IMR-90 (cell line): ENCODE measurements around the gene SLC25A33. TPM values are rescaled to one million over a fixed set of nuclear protein-coding genes. Genes with fewer than 3 reads are reported as not detected.

Source experiments
- ATAC-seq: fragments of 200-7000 bp; cut with Tn5 transposase; 2 replicates; pipeline ENCODE4 v1.9.1; 2020; ENCODE audit warnings: low read depth, mild to moderate bottlenecking, moderate library complexity
- BruUV-seq: library from RNA; stranded (reverse); fragments of 400-500 nt; replicated peaks from 2 replicates; lab custom pipeline; 2021; lab: Mats Ljungman, UMichigan
- CTCF ChIA-PET: fragments of 300-600 bp; formaldehyde crosslinking; extraction: SDS; loops from one replicate; lab custom pipeline; 2021; ENCODE audit warnings: antibody characterized with exemption; lab: Yijun Ruan, JAX
- POLR2A ChIA-PET: fragments of 300-600 bp; sonication (Branson Sonifier 250); formaldehyde crosslinking; loops from one replicate; lab custom pipeline; 2022; ENCODE audit warnings: antibody characterized with exemption; ENCODE audit not compliant: unreplicated experiment; lab: Charles Lee
- DNase-seq: peaks from one replicate; pipeline ENCODE4 v3.0.0; 2013
- H2AFZ ChIP-seq: replicated peaks from 2 replicates; pipeline ENCODE3; 2013; ENCODE audit warnings: low read length, mild to moderate bottlenecking; ENCODE audit not compliant: poor library complexity
- H2AK5ac ChIP-seq: 2 replicates; pipeline ENCODE4 v1.6.1; 2013; ENCODE audit warnings: low read depth, low read length, inconsistent platforms
- H2AK9ac ChIP-seq: replicated peaks from 2 replicates; pipeline ENCODE3; 2013; ENCODE audit warnings: mild to moderate bottlenecking, low read depth, low read length, moderate library complexity; ENCODE audit not compliant: poor library complexity
- H2BK120ac ChIP-seq: 2 replicates; pipeline ENCODE4 v1.6.1; 2013; ENCODE audit warnings: low read depth, low read length, inconsistent platforms
- H2BK15ac ChIP-seq: 3 replicates; pipeline ENCODE4 v1.6.1; 2013; ENCODE audit warnings: low read depth, low read length, inconsistent platforms
- H2BK20ac ChIP-seq: 2 replicates; pipeline ENCODE4 v1.6.1; 2013; ENCODE audit warnings: low read depth, mild to moderate bottlenecking, inconsistent platforms, low read length, moderate library complexity
- H2BK5ac ChIP-seq: 2 replicates; pipeline ENCODE4 v1.6.1; 2013; ENCODE audit warnings: mild to moderate bottlenecking, low read depth, low read length, inconsistent platforms; ENCODE audit not compliant: poor library complexity, severe bottlenecking
- H3K14ac ChIP-seq: replicated peaks from 2 replicates; pipeline ENCODE4 v1.6.1; 2013; ENCODE audit warnings: low read depth, low read length, inconsistent platforms
- H3K18ac ChIP-seq: 2 replicates; pipeline ENCODE4 v1.6.1; 2013; ENCODE audit warnings: low read depth, low read length, control low read depth
- H3K23ac ChIP-seq: 2 replicates; pipeline ENCODE4 v1.6.1; 2013; ENCODE audit warnings: low read depth, low read length, inconsistent platforms
- H3K27ac ChIP-seq: 2 replicates; pipeline ENCODE4 v1.5.1; 2013; ENCODE audit warnings: mild to moderate bottlenecking, control low read depth, low read length; ENCODE audit not compliant: insufficient read depth
- H3K27me3 ChIP-seq: 2 replicates; pipeline ENCODE4 v1.6.1; 2013; ENCODE audit warnings: low read length; ENCODE audit not compliant: control insufficient read depth, insufficient read depth
- H3K36me3 ChIP-seq: 2 replicates; pipeline ENCODE4 v1.6.1; 2013; ENCODE audit warnings: low read length, mixed read lengths; ENCODE audit not compliant: control insufficient read depth, insufficient read depth
- H3K4ac ChIP-seq: 2 replicates; pipeline ENCODE4 v1.6.1; 2013; ENCODE audit warnings: low read depth, low read length, inconsistent platforms
- H3K4me1 ChIP-seq: 2 replicates; pipeline ENCODE4 v1.6.1; 2013; ENCODE audit warnings: low read length, mixed read lengths; ENCODE audit not compliant: control insufficient read depth, insufficient read depth
- H3K4me2 ChIP-seq: 2 replicates; pipeline ENCODE4 v1.6.1; 2013; ENCODE audit warnings: low read depth, mild to moderate bottlenecking, control low read depth, low read length, moderate library complexity
- H3K4me3 ChIP-seq: 2 replicates; pipeline ENCODE4 v1.5.1; 2013; ENCODE audit warnings: low read depth, mild to moderate bottlenecking, control low read depth, low read length, moderate library complexity; ENCODE audit not compliant: insufficient read depth
- H3K56ac ChIP-seq: 2 replicates; pipeline ENCODE4 v1.6.1; 2013; ENCODE audit warnings: low read length, inconsistent platforms; ENCODE audit not compliant: insufficient read depth; ENCODE audit errors: extremely low read depth
- H3K79me1 ChIP-seq, 2 experiments: 2 replicates each; pipeline ENCODE4 v1.6.1; 2013; ENCODE audit warnings: low read length in 2 of 2, inconsistent platforms in 1 of 2, low read depth in 1 of 2
- H3K9ac ChIP-seq: 2 replicates; pipeline ENCODE4 v1.6.1; 2013; ENCODE audit warnings: low read depth, low read length, control low read depth
- H3K9me1 ChIP-seq: 2 replicates; pipeline ENCODE4 v1.6.1; 2013; ENCODE audit warnings: low read length, inconsistent platforms; ENCODE audit not compliant: insufficient read depth
- H3K9me3 ChIP-seq: 2 replicates; pipeline ENCODE4 v1.6.1; 2013; ENCODE audit warnings: low read length; ENCODE audit not compliant: control insufficient read depth, insufficient read depth
- H4K20me1 ChIP-seq: 2 replicates; pipeline ENCODE4 v1.6.1; 2013; ENCODE audit warnings: low read length, inconsistent platforms; ENCODE audit not compliant: insufficient read depth
- H4K5ac ChIP-seq: 2 replicates; pipeline ENCODE4 v1.6.1; 2013; ENCODE audit warnings: mild to moderate bottlenecking, low read depth, low read length, control low read depth
- H4K8ac ChIP-seq, 2 experiments: 2 replicates each; pipeline ENCODE4 v1.6.1; 2013; ENCODE audit warnings: low read depth in 2 of 2, low read length in 2 of 2, control low read depth in 1 of 2, inconsistent platforms in 1 of 2
- H4K91ac ChIP-seq: 2 replicates; pipeline ENCODE4 v1.6.1; 2013; ENCODE audit warnings: low read depth, low read length, inconsistent platforms; ENCODE audit not compliant: insufficient read depth
- CHD1 ChIP-seq: IDR thresholded peaks from 2 replicates; pipeline ENCODE4 v1.6.1; 2012; ENCODE audit warnings: low read depth, low read length, improper control_type of control experiment
- SMC3 ChIP-seq: fragments of 150-350 bp; IDR thresholded peaks from 2 replicates; pipeline ENCODE4 v1.6.1; 2016; ENCODE audit warnings: low read depth, mild to moderate bottlenecking, antibody characterized with exemption, low read length, moderate library complexity
- USF2 ChIP-seq: fragments of 150-350 bp; IDR thresholded peaks from 2 replicates; pipeline ENCODE4 v1.6.1; 2017; ENCODE audit warnings: mild to moderate bottlenecking, antibody characterized with exemption, low read length, low read depth
- WGBS, 2 experiments: methylation state at CpG; one replicate each; pipeline versions ENCODE4 v1.1.5 to v1.1.7; 2013; ENCODE audit warnings: missing lambda C conversion rate in 2 of 2; ENCODE audit not compliant: insufficient read length in 1 of 2; ENCODE audit errors: extremely low coverage in 2 of 2; 5-methylcytosine and 5-hydroxymethylcytosine counted together
- dilution Hi-C: fragments of 300-500 bp; cut with HindIII; formaldehyde crosslinking; loops from one replicate; pipeline ENCODE4 v1.14.3; 2018; ENCODE audit warnings: low sequenced_read_pairs; ENCODE audit not compliant: unreplicated experiment
- in situ Hi-C: fragments of 300-500 bp; cut with MboI; formaldehyde crosslinking; loops from 3 replicates; pipeline ENCODE4 v1.14.3; 2019; ENCODE audit warnings: low sequenced_read_pairs, inconsistent platforms, mixed read lengths
- intact Hi-C: fragments of 100-400 bp; cut with micrococcal nuclease; formaldehyde crosslinking; loops from 2 replicates; pipeline ENCODE4 v1.10.0; 2022
- polyA plus RNA-seq, 3 experiments: library from polyadenylated mRNA; depleted of rRNA; stranded (reverse); fragments of >200 nt; gene quantifications; 2 replicates each; pipeline ENCODE4 v1.2.3, GENCODE V29; 2012; ENCODE audit warnings: low replicate concordance in 1 of 3
- total RNA-seq: library from RNA; depleted of rRNA; stranded (reverse); fragments of >200 nt; gene quantifications from 2 replicates; pipeline ENCODE4 v1.2.3, GENCODE V29; 2012

Gene SLC25A33
- total and polyA plus RNA-seq, 2 of the 4 experiments (the other 2 are of a cell fraction): 2.5 to 3.0 TPM

- Histone ChIP-seq H2AK5ac (no peak overlapping the region), H3K9me1 (no peaks in the 10 kb centered on the region), H3K9ac (no peak overlapping the region), H2BK20ac (no peak overlapping the region), H2BK15ac (no peak overlapping the region), H3K27me3 (no peaks in the 10 kb centered on the region), H3K79me1 (peaks cover 0 to 2% of the 10 kb centered on the region in 2 experiments; a peak in 3 of 4 replicates), H4K20me1 (peaks cover 3% of the 10 kb centered on the region; the same call in 1 of the 2 replicates), H4K91ac (no peak overlapping the region), H3K23ac (no peak overlapping the region), H3K14ac (no peak overlapping the region), H4K8ac (no peak overlapping the region), H4K5ac (no peak overlapping the region), H3K36me3 (no peaks in the 10 kb centered on the region), H3K18ac (no peak overlapping the region), H3K27ac (no peak overlapping the region), H2BK120ac (no peak overlapping the region), H3K56ac (no peak overlapping the region), H2BK5ac (no peak overlapping the region), H3K9me3 (no peaks in the 10 kb centered on the region), H2AFZ (no peak overlapping the region), H3K4me3 (no peak overlapping the region), H3K4me2 (no peak overlapping the region), H3K4me1 (no peaks in the 10 kb centered on the region), H2AK9ac (no peak overlapping the region), H3K4ac (no peak overlapping the region)
- dilution Hi-C loops (no loop called here), in situ Hi-C loops (no loop called here), intact Hi-C loops (no loop called here)
- BruUV-seq: no TSS peak
- CTCF ChIA-PET: no interaction called here
- no CpG with 5 or more reads among the region's 10 CpGs for whole genome bisulfite sequencing, 2 experiments
- no peak for ATAC-seq
- TF ChIP-seq CHD1 (no peak), USF2 (no peak), SMC3 (no peak)
- no peak for DNase-seq
- POLR2A ChIA-PET: no interaction called here
Observed at GRCh38 chr1:9534953-9535352, 4.3 kb upstream of the SLC25A33 start.
